GM12801 (cell line): ENCODE measurements around the gene EFNB2.
A peak's percentile ranks its signal among the peaks of the same experiment; 100 is the strongest.

ENCODE experiments used
- TF ChIP-seq, protein P1 (sequence below): IDR thresholded peaks from one replicate; pipeline ENCODE4 v1.5.1; 2011; ENCODE audit warnings: control low read depth; ENCODE audit not compliant: insufficient read length; ENCODE audit errors: extremely low read depth

The EFNB2 gene

DNA sequence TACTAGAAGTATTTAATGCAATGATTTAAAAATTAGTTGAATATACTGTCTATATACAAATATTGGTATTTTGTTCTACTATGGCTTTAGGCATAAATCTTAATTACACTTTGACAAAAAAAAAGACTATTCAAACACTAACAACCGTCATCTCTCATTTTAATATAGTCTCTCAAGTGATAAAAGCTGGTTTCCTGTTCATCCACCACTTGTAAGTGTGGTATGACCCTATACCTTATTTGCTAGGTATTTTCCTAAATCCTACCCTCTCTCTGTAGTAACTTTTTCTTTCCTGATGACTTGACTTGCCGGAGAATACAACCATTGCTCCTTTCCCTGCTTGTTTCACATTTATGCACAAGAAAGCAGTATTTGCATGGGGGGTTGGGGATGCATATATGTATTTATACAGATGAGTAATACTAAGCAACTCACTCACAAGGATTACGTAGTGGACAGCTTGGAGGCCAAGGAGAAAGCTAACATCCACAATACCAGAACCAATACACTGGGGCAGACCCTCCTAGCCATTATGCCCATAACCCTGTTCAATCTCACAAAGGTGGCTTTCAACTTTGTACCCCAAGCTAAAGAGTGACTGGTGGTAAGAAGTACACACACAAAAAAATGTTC lies 12.7 kb upstream of the EFNB2 start:
- TF ChIP-seq, protein P1, sequence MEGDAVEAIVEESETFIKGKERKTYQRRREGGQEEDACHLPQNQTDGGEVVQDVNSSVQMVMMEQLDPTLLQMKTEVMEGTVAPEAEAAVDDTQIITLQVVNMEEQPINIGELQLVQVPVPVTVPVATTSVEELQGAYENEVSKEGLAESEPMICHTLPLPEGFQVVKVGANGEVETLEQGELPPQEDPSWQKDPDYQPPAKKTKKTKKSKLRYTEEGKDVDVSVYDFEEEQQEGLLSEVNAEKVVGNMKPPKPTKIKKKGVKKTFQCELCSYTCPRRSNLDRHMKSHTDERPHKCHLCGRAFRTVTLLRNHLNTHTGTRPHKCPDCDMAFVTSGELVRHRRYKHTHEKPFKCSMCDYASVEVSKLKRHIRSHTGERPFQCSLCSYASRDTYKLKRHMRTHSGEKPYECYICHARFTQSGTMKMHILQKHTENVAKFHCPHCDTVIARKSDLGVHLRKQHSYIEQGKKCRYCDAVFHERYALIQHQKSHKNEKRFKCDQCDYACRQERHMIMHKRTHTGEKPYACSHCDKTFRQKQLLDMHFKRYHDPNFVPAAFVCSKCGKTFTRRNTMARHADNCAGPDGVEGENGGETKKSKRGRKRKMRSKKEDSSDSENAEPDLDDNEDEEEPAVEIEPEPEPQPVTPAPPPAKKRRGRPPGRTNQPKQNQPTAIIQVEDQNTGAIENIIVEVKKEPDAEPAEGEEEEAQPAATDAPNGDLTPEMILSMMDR: no peak

DNA sequence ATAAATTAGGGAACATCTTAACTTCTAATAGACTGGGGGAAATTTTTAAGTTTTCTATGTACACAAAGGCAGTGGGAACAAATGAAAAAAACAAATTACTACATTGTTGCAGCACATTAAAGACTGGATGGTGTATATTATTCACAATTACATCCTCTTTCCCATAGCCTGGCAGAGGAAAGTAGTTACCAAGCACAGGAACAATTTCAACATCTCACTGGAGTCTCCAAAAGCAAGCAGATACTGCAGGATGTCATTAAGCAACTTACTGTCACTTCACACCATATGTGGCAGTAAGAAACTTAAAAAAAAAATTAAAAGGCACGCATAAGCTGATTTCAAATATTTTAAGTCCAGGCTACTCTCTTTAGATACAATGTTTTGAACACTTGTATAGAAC lies 6.4 kb upstream of the EFNB2 start:
- TF ChIP-seq, protein P1: no peak

DNA sequence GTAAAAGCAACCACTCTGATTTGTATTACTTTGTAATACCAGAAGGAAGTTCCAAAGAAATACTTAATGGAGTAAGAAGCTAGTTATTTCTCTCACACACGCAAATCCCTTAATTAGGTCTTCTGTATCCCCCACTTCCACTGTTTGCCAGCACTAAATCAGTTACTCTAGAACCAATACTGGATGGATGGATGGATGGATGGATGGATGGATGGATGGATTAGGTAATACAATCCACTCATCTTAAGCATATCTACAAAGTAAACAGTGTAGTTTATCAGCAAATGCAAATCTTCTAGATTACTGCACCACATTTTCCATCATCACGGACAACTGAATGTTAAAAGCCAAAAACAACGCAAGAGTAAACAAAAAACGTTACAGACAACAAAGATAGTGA lies 5.2 kb upstream of the EFNB2 start:
- TF ChIP-seq, protein P1: no peak

- TF ChIP-seq, protein P1: no peak
These were observed 2.1 kb upstream of the EFNB2 start for GRCh38 chr13:106537521-106537920.

DNA sequence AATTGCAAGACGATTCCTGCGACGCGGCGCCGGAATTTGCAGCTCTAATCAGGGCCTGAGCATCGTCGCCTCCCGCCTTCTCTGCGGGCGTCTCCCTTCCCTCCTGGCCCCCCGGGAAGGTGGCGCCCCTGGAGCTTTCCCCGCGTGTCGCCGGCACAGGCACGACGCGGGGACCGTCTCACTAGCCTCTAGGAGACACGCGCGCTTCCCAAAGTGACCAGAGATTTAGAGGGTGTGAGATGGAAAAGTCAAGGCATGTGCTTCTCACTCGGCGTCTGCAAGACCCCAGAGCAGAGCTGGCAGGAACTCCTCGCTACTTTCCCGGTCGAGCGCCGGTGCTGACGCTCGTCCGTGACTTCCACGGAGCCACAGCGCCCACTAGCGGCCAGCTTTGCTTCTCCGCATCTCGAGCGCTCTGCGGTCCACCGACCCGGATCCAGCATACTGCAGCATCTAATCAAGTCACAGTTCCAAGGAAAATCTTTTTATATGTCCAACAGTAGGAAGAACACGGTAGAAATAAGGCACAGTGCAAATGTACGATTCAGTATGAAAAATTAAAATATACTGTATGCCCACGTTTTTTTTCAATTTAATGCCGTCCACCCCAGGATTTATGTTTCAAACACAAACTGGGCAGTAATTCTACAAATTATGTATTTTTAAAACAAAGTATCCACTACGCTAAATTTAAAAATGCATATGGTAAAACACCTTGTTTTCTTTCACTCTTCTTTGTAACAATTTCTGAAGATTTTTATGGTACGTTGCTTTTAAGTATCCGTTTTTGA lies 977 bp upstream of the EFNB2 start:
- TF ChIP-seq, protein P1: peak; percentile 84

DNA sequence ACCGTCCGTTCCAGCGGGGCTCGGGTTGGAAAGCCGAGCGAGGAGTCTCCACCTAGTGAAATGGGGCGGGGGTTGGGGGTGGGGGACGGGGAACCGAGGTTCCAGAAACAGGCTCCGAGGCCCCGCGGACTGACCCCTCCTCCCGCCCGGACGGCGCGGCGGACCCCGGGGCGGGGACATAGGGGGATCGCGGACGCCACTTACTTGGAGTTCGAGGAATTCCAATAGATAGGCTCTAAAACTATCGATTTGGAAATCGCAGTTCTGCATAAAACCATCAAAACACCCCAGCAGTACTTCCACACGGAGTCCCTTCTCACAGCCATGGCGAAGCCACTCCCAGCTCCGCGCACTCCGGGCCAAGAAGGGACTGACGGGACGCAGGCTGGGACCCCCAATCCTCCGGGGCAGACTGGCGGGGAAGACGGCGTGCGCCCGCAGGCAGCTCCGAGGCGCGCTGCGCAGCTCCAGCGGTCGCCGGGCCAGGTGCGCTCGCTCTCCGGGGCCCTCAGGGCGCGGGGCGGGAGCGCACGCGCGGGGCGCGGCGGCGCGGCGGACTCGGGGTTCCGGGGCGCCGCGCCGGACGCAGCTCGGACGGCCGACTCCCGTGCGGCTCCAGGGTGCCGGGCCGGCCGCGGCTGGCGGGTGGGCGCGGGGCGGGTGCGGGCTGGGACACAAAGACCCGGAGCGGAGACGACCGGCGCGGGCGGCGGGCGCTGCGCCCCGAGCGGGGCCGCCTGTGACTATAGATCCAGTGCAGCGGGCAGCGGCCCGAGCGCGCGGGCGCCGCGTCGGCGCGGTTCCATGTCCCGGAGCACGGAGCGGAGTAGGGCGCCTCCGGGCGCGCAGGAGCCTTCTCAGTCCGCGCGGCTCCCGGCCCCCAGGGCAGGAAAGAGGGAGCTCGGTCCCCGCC lies 567 bp downstream of the EFNB2 start:
- TF ChIP-seq, protein P1: no peak
